ENCODE measurements around the gene SH3YL1. TPM values are rescaled to one million over a fixed set of nuclear protein-coding genes. Genes with fewer than 3 reads are reported as not detected.

The SH3YL1 gene
- 18.2 and 35.1 TPM in 2 replicates for total RNA-seq
- polyA plus RNA-seq, result 15.8 and 22.3 TPM in 2 replicates

GRCh38 chr2:263774-264492 is at the start of gene SH3YL1:
SH3YL1 (minus strand) TSS chr2:264032; CDS start chr2:263984, 48 bp downstream.
- Histone ChIP-seq H3K36me3 (no peaks in the 10 kb centered on the region), H3K4me3 (peak within 1 kb of the TSS; percentile 97), H3K27ac (peak within 1 kb of the TSS; percentile 61), H3K9me3 (ENCODE audit: low read depth) (no peaks in the 10 kb centered on the region), H3K27me3 (peaks cover 13% of the 10 kb centered on the region), H3K4me1 (ENCODE audit: low read depth) (peaks cover 6% of the 10 kb centered on the region)
- DNase-seq (ENCODE audit: low read depth in 1 of 2, low spot score in 1 of 2), result peak; percentile 8 to 47
- TF ChIP-seq CTCF (IDR thresholded peaks at IDR 0.05; ENCODE audit: low read depth, low read length), result no peak

GRCh38 chr2:310994-311393 is 47.2 kb upstream of the SH3YL1 start:
- no peak for DNase-seq (ENCODE audit: low read depth in 1 of 2, low spot score in 1 of 2)
- Histone ChIP-seq H3K27ac (no peak overlapping the region), H3K4me1 (ENCODE audit: low read depth) (no peaks in the 10 kb centered on the region), H3K36me3 (no peaks in the 10 kb centered on the region), H3K4me3 (no peak overlapping the region), H3K27me3 (no peaks in the 10 kb centered on the region), H3K9me3 (ENCODE audit: low read depth) (no peaks in the 10 kb centered on the region)
- TF ChIP-seq CTCF (IDR thresholded peaks at IDR 0.05; ENCODE audit: low read depth, low read length), result no peak

GRCh38 chr2:309954-310510 is 46.2 kb upstream of the SH3YL1 start:
- Histone ChIP-seq H3K4me1 (ENCODE audit: low read depth) (no peaks in the 10 kb centered on the region), H3K36me3 (no peaks in the 10 kb centered on the region), H3K4me3 (no peak overlapping the region), H3K27me3 (no peaks in the 10 kb centered on the region), H3K27ac (no peak overlapping the region), H3K9me3 (ENCODE audit: low read depth) (no peaks in the 10 kb centered on the region)
- TF ChIP-seq CTCF (IDR thresholded peaks at IDR 0.05; ENCODE audit: low read depth, low read length), result no peak
- no peak for DNase-seq (ENCODE audit: low read depth in 1 of 2, low spot score in 1 of 2)

GRCh38 chr2:309148-309953 is 45.5 kb upstream of the SH3YL1 start:
- DNase-seq (ENCODE audit: low read depth in 1 of 2, low spot score in 1 of 2), result no peak
- Histone ChIP-seq H3K9me3 (ENCODE audit: low read depth) (no peaks in the 10 kb centered on the region), H3K4me1 (ENCODE audit: low read depth) (no peaks in the 10 kb centered on the region), H3K4me3 (no peak overlapping the region), H3K27ac (no peak overlapping the region), H3K36me3 (no peaks in the 10 kb centered on the region), H3K27me3 (no peaks in the 10 kb centered on the region)
- TF ChIP-seq CTCF (IDR thresholded peaks at IDR 0.05; ENCODE audit: low read depth, low read length), result no peak

- H3K27ac ChIP-seq, result no peak overlapping the region
- H3K27me3 ChIP-seq, result no peaks in the 10 kb centered on the region
- no peak for TF ChIP-seq CTCF (IDR thresholded peaks at IDR 0.05; ENCODE audit: low read depth, low read length)
- H3K4me1 ChIP-seq (ENCODE audit: low read depth), result no peaks in the 10 kb centered on the region
- DNase-seq (ENCODE audit: low read depth in 1 of 2, low spot score in 1 of 2), result no peak
- H3K9me3 ChIP-seq (ENCODE audit: low read depth), result no peaks in the 10 kb centered on the region
- H3K36me3 ChIP-seq, result no peaks in the 10 kb centered on the region
- H3K4me3 ChIP-seq, result no peak overlapping the region
Observed at GRCh38 chr2:305366-305765, 41.5 kb upstream of the SH3YL1 start.

Measured in cardiac muscle cell (in vitro differentiated cells and primary cell).